Measurements from ENCODE around the gene SAMD4B. TPM values are rescaled to one million over a fixed set of nuclear protein-coding genes. Genes with fewer than 3 reads are reported as not detected.
"Not testable (repeated sequence)": the region's sequence is repeated elsewhere in the genome, so short reads cannot be mapped to it uniquely, and the experiment has no call there.

The SAMD4B gene
- total and polyA plus RNA-seq, 9 donors, result 59.0 to 139 (median 110) TPM

DNA sequence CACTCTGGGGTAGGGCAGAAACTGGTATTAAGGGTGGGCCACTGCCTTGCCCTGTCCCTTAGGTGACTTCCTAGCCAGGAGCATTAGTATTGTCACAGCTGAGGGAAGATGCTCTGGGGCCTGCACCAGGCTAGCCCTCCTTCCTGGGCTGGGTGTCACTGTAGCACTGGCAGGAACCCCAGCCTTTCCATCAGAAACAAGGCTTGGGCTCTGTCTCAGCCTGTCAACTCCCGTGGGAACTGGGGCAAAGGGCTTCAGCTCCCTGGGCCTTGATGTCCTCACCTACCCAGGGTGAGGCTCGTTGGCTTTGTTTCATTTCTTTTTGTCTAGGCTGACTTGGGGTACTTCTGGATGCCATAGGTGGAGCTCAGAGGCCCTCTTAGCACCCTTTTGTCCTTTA lies 30.7 kb downstream of the SAMD4B start:
- Histone ChIP-seq H3K9me3 (no peaks in the 10 kb centered on the region), H3K4me3 (no peak overlapping the region), H3K27me3 (no peaks in the 10 kb centered on the region), H3K4me1 (ENCODE audit: insufficient read depth) (peaks cover 12% of the 10 kb centered on the region), H3K36me3 (no peaks in the 10 kb centered on the region), H3K27ac (peak overlapping the region; percentile 46 to 86)
- intact Hi-C loops (cut with DNase I), result no loop called here
- WGBS, 3 donors, result 17 to 31% (median 30%) methylated on average over 2 of the region's 2 CpGs
- no peak for DNase-seq
- no peak for TF ChIP-seq EP300 (IDR thresholded peaks at IDR 0.05)
- TF ChIP-seq POLR2A (IDR thresholded peaks at IDR 0.05), result no peak
- TF ChIP-seq, protein P1, sequence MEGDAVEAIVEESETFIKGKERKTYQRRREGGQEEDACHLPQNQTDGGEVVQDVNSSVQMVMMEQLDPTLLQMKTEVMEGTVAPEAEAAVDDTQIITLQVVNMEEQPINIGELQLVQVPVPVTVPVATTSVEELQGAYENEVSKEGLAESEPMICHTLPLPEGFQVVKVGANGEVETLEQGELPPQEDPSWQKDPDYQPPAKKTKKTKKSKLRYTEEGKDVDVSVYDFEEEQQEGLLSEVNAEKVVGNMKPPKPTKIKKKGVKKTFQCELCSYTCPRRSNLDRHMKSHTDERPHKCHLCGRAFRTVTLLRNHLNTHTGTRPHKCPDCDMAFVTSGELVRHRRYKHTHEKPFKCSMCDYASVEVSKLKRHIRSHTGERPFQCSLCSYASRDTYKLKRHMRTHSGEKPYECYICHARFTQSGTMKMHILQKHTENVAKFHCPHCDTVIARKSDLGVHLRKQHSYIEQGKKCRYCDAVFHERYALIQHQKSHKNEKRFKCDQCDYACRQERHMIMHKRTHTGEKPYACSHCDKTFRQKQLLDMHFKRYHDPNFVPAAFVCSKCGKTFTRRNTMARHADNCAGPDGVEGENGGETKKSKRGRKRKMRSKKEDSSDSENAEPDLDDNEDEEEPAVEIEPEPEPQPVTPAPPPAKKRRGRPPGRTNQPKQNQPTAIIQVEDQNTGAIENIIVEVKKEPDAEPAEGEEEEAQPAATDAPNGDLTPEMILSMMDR (IDR thresholded peaks at IDR 0.05), result no peak

DNA sequence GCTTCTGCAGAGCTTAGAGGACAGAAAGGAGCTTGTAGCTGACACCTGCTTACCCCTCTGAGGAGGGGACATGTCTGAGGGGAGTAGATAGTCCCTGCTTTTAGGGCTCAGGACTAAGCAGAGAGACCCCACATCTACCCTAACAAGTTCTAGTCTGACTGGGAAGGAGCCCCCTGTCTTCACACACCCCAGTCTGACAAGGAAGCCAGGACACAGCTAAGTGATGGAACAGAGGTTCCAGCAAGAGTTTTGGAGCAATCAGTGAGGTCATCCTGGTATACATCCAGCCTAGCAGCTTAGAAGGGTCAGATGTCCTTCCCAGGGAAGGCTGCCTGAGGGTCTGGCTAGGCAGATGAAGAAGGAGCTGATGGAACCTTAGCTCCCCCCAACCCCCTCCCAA lies 33.7 kb downstream of the SAMD4B start:
- Histone ChIP-seq H3K4me1 (ENCODE audit: insufficient read depth) (peaks cover 12% of the 10 kb centered on the region), H3K27ac (no peak overlapping the region), H3K36me3 (no peaks in the 10 kb centered on the region), H3K27me3 (no peaks in the 10 kb centered on the region), H3K4me3 (no peak overlapping the region), H3K9me3 (no peaks in the 10 kb centered on the region)
- no peak for DNase-seq
- intact Hi-C loops (cut with DNase I), result no loop called here
- no peak for TF ChIP-seq EP300 (IDR thresholded peaks at IDR 0.05)
- TF ChIP-seq POLR2A (IDR thresholded peaks at IDR 0.05), result no peak
- TF ChIP-seq, protein P1 (IDR thresholded peaks at IDR 0.05), result no peak

DNA sequence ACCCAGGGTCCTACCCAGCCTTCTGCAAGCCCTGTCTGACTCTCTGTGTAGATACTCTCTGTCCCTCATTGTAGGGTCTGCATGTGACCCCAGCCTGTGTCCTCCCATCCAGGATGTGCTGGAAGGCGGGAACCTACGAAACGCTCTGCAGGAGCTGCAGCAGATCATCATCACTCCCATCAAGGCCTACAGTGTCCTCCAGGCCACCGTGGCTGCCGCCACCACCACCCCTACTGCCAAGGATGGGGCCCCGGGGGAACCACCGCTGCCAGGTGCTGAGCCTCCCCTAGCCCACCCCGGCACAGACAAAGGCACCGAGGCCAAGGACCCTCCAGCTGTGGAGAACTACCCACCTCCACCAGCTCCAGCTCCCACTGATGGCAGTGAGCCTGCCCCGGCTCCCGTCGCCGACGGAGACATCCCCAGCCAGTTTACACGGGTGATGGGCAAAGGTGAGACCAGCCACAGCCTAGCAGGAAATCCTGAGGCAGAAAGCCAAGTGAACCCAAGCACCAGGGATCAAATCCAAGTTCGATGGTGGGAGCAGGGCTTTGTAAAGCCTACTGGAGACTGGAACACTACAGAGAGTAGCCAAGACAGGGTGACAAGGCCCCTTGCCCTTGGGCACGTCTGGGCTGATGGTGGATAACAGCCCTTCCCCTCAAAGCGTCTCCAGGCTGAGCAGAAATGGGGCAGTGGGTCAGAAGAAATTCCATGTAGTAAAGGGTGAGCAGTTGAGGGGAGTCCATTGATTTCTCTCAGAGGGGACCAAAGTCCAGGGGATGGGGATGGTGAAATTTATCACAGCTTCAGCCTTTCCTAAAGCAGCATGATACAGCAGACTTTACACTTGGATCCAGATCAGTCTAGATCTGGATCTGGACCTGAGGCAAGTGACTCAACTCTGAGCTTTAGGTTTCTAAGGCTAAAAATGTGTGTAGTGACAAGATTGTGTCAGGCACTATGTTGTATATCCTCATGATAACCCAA lies 35.4 kb downstream of the SAMD4B start:
- Histone ChIP-seq H3K27ac (no peak overlapping the region), H3K4me3 (no peak overlapping the region), H3K36me3 (no peaks in the 10 kb centered on the region), H3K4me1 (ENCODE audit: insufficient read depth) (peaks cover 8% of the 10 kb centered on the region), H3K27me3 (no peaks in the 10 kb centered on the region), H3K9me3 (no peaks in the 10 kb centered on the region)
- TF ChIP-seq, protein P1 (IDR thresholded peaks at IDR 0.05), result no peak
- TF ChIP-seq EP300 (IDR thresholded peaks at IDR 0.05) (no peak), POLR2A (IDR thresholded peaks at IDR 0.05) (no peak)
- intact Hi-C loops (cut with DNase I), result no loop called here
- 76 to 80% (median 77%) methylated on average over 18 of the region's 18 CpGs for WGBS, 3 donors
- no peak for DNase-seq

DNA sequence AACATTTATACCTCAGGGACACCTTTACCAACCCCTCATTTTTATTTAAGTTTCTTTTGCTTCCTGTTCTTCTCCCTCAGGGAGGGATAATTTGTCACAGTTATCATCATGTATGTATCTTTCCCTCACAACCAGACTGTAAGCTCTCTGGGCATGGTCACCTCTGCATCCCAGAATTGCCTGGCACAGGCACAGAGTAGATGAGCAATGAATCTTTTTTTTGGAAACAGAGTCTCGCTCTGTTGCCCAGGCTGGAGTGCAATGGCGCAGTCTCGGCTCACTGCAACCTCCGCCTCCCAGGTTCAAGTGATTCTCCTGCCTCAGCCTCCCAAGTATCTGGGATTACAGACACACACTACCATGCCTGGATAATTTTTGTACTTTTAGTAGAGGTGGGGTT lies 37.1 kb downstream of the SAMD4B start:
- H3K4me3 ChIP-seq; H3K36me3 ChIP-seq; DNase-seq; H3K4me1 ChIP-seq (ENCODE audit: insufficient read depth); H3K9me3 ChIP-seq; H3K27me3 ChIP-seq; intact Hi-C loops (cut with DNase I); H3K27ac ChIP-seq: not testable (repeated sequence)
- WGBS, 3 donors, result 95 to 100% (median 98%) methylated on average over 4 of the region's 4 CpGs

DNA sequence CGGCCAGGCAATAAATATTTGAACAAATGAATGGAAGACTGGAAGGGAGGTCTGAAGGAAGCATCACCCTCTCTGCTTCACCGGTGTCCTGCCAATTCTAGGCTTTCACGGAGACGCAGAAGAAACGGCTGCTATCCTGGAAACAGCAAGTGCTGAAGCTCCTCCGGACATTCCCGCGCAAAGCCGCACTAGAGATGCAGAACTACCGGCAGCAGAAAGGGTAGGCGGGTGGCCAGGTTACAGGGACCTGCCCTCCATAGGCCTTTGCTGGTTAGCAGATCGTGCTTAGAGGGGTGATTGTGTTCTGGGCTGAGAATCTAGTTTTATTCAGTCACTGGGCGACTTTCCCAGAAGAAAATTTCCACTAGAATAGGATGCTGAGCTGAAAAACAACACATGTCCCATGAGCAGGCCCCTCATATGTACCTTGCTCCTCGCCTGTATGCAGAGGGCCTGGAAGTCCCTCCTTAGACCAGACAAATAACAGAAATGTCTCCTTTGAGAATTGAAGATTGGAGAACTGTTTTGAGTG lies 37.7 kb downstream of the SAMD4B start:
- intact Hi-C loops (cut with DNase I), result no loop called here
- Histone ChIP-seq H3K36me3 (no peaks in the 10 kb centered on the region), H3K27ac (no peak overlapping the region), H3K9me3 (no peaks in the 10 kb centered on the region), H3K4me1 (ENCODE audit: insufficient read depth) (no peaks in the 10 kb centered on the region), H3K27me3 (no peaks in the 10 kb centered on the region), H3K4me3 (no peak overlapping the region)
- TF ChIP-seq EP300 (IDR thresholded peaks at IDR 0.05) (no peak), POLR2A (IDR thresholded peaks at IDR 0.05) (no peak)
- TF ChIP-seq, protein P1 (IDR thresholded peaks at IDR 0.05), result no peak
- WGBS, 3 donors, result 83 to 90% (median 86%) methylated on average over 14 of the region's 14 CpGs
- no peak for DNase-seq
